GM21576 (cell line): Measurements from ENCODE around the gene SGMS2.
"Not testable (repeated sequence)": the region's sequence is repeated elsewhere in the genome, so short reads cannot be mapped to it uniquely, and the experiment has no call there.

Experiments
- ATAC-seq: cut with Tn5 transposase; IDR thresholded peaks from one replicate; pipeline ENCODE4 v1.9.1; 2021; ENCODE audit warnings: mild to moderate bottlenecking, moderate library complexity; ENCODE audit not compliant: unreplicated experiment

Gene SGMS2

GRCh38 chr4:107905082-107905481 lies 80.3 kb downstream of the SGMS2 start:
- ATAC-seq: not testable (repeated sequence)

DNA sequence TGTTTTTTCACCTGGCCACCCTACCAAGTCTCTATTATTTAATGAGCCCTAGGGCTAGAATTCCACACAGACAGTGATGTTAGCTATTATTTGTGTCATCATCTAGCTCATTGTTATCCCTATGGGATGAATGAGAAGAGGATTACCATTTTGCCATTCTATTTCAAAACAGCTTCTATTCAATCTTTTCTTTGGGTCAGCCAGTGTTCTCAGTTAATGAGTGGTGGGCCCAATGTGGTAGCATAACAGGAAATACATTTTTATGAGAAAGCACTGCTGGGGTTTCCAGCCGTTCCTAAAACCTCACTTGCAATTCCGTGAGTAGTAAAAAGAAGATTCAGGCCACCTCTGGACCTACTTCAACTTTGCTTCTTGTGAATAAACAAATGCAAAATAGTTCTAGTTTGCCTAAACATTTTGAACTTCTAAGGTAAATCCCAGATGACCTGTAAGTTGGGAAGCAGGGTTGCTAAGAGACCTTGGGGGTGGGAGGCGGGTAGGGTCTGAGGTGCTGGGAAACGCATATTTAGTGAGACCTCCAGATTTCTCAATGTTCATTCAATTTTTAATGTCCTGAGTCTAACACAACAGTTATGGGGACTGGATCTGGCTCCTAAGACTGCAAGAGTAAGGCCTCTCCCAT lies 81.8 kb downstream of the SGMS2 start:
- no peak for ATAC-seq

DNA sequence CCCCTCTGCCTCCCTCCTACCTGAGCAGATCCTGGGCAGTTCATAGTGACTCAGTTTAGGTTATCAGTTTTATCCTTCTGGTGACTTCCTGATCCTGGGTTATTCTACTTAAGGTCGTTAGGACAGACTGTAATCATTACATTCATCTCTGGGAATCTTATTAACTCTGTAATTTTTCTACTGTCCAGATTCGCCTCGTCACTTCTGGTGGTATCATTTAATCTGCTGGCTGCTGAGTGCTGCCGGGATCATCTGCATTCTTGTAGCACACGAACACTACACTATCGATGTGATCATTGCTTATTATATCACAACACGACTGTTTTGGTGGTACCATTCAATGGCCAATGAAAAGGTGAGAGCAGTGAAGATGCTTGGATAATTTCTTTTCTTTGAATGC lies 83.6 kb downstream of the SGMS2 start:
- no peak for ATAC-seq

- ATAC-seq: peak; percentile 92
Measured at GRCh38 chr4:107913283-107913899, 88.7 kb downstream of the SGMS2 start.

DNA sequence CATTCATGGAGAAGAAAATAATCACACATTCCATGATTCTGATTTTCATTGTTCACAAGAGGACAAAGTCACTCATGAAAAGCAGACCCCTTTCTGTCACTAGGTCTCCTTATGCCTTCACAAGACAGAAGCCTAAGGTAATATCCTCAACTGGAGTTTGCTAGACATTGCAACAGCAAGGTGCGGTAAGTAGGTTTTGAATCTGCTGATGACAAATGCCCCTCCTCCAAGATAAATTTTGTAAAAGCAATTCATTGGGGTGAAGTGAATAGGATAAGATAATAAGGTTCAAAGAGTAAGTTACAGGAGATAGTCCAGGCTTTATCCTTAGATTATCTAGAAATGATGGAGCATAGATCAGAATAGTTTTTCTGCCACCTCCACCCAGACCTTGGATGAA lies 90.5 kb downstream of the SGMS2 start:
- ATAC-seq: no peak

- ATAC-seq: no peak
Measured at GRCh38 chr4:107916623-107917022, 91.9 kb downstream of the SGMS2 start.

- ATAC-seq: no peak
Measured at GRCh38 chr4:107917500-107917899, 92.8 kb downstream of the SGMS2 start.

- no peak for ATAC-seq
Measured at GRCh38 chr4:107922486-107923473, 98.0 kb downstream of the SGMS2 start.

- not testable (repeated sequence) for ATAC-seq
Measured at GRCh38 chr4:107925713-107926112, 101.0 kb downstream of the SGMS2 start.

DNA sequence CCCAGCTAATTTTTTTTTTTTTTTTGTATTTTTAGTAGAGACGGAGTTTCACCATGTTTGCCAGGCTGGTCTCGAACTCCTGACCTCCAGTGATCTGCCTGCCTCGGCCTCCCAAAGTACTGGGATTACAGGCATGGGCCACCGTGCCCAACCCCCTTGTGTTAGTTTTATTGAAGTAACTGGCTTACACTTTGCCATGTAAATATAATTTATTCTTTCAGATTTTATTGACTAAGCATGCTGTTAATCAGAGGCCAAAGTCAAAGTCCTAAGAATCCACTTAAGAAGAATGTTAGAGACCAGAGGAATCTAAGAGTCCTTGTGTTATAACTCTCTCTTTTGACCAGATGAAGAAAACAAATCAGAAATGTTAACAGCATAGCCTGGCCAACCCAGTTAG lies 102.1 kb downstream of the SGMS2 start:
- not testable (repeated sequence) for ATAC-seq

GRCh38 chr4:107930821-107931774 lies 106.4 kb downstream of the SGMS2 start, which contains the start of gene CYP2U1:
Gene CYP2U1 (plus strand): TSS chr4:107931549. CDS start chr4:107931644, 95 bp downstream.
- ATAC-seq: peak; percentile 97

DNA sequence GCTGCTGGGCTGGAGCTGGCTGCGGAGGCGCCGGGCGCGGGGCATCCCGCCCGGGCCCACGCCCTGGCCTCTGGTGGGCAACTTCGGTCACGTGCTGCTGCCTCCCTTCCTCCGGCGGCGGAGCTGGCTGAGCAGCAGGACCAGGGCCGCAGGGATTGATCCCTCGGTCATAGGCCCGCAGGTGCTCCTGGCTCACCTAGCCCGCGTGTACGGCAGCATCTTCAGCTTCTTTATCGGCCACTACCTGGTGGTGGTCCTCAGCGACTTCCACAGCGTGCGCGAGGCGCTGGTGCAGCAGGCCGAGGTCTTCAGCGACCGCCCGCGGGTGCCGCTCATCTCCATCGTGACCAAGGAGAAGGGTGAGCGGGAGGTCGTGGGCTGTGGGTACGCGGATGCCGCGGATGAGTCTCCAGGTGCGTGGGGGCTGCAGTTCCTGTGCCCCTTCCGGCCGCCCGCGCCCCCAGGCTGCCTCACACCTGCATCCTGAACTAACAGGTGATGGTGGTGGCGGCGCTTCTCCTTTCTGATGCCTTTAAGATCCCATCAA lies 107.1 kb downstream of the SGMS2 start:
- ATAC-seq: peak; percentile 16

DNA sequence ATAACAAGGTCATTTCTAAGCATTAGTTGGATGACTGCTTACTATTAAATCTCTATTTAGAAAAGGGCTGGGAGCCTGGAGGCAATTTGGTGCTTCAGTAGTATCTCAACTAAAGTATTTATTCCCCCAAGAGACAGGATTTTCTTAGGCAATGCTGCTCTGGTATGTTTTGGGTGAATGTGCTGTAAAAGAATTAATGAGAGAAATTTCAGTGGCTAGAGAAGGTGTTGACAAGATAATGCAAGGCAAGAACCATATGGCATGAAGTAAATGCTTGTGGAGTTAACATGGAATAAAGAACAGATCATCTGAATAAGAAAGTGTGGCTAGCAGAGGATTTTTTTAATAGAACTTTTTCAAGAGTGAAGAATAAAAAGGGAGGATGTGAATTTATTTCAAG lies 110.5 kb downstream of the SGMS2 start:
- ATAC-seq: no peak

DNA sequence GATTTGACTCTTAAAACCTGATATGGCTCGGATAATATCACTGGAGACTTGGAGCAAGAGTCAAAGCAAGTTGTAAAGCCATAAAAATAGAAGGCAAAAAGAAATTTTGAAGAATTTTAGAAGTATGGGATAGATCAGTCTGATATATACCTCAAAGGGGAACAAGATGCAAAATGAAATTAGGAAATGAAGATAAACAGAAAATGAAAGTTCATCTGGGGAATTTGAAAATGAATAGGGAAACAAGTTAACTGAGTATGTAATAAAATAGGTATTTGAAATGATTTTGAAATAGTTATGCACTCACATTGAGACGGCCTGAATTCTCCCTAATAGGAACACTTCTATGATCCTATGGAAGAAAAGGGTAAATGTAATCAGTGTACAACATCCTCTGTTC lies 112.3 kb downstream of the SGMS2 start:
- ATAC-seq: peak; percentile 55

- no peak for ATAC-seq
Measured at GRCh38 chr4:107939307-107939706, 114.6 kb downstream of the SGMS2 start.

GRCh38 chr4:107945809-107946208 lies 121.1 kb downstream of the SGMS2 start:
- no peak for ATAC-seq

DNA sequence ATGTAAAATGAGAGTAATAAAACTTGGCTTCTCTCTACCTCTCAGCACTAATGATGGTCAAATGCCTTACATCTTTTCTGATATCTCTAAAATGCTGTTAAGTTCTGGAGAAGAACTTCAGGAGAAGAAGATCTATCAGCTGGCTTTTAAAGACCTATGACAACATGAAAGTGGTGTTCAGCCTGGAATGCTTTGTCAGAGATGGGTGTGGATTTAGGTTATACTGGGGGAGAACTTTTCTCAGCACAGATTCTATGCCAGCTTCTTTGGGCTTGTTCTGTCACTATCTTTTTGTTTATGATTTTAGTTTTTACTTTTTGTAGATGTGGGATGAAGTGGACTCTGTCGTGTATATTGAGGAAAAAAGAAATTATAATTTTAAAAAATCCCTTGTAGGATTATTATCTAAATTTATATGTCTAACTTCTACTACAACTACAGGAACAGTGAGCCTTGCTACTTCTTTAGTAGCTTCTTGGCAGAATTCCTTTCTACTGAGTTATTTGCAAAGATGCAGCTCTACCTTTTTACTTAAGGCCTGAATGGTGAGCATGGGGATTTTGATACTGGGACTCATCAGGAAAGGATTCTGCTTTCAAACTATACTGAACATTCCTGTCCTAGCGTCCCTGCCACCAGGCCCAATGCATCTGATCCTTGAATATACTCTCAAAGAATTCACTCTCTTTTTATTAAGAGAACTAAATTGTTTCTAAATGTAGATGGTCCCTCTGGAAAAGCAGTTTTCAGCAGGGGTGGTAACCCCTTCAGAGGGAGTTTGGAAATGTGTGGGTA lies 126.2 kb downstream of the SGMS2 start:
- no peak for ATAC-seq

DNA sequence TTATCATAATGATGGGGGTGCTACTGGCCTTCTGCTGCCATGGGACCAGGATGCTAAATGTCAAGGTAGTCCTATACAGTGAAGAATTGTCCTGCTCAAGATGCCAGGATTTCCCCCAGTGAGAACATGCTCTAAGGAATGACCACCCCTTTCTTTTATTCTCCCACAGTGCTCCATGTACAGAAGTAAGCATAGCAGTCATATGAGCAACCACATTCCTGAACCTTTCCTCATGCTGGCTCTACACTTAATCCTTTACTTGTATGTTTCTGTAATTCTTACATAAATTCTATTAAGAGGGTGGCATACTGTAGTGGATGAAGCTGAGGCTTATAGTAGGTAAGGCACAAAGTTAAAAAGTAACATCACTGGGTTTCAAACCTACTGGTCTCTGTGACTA lies 126.8 kb downstream of the SGMS2 start:
- no peak for ATAC-seq

GRCh38 chr4:107956011-107956410 lies 131.3 kb downstream of the SGMS2 start:
- ATAC-seq: no peak
